NOMO-1 treated with dmso at 0.1 percent for 144 hours (cell line): ENCODE data around the gene FAM200B.

Source experiments
- DNase-seq: peaks from one replicate; lab custom pipeline; 2025; ENCODE audit not compliant: unreplicated experiment; lab: John Stamatoyannopoulos, UW

FAM200B gene

GRCh38 chr4:15668566-15669435 is 12.8 kb upstream of the FAM200B start:
- no peak for DNase-seq

- DNase-seq: no peak
Observed at GRCh38 chr4:15670576-15670975, 11.1 kb upstream of the FAM200B start.

GRCh38 chr4:15672101-15672500 is 9.5 kb upstream of the FAM200B start:
- DNase-seq: no peak

GRCh38 chr4:15673337-15673736 is 8.3 kb upstream of the FAM200B start:
- DNase-seq: no peak

- DNase-seq: no peak
Observed at GRCh38 chr4:15674046-15674445, 7.6 kb upstream of the FAM200B start.

GRCh38 chr4:15674926-15675325 is 6.7 kb upstream of the FAM200B start:
- no peak for DNase-seq

GRCh38 chr4:15675356-15675755 is 6.3 kb upstream of the FAM200B start:
- DNase-seq: peak; percentile 42

- DNase-seq: no peak
Observed at GRCh38 chr4:15676039-15676438, 5.6 kb upstream of the FAM200B start.

- no peak for DNase-seq
Observed at GRCh38 chr4:15676899-15677298, 4.7 kb upstream of the FAM200B start.

- DNase-seq: no peak
Observed at GRCh38 chr4:15677507-15677988, 4.1 kb upstream of the FAM200B start.

GRCh38 chr4:15681067-15681371 is 608 bp upstream of the FAM200B start:
- DNase-seq: no peak

- DNase-seq: no peak
Observed at GRCh38 chr4:15682242-15683142, 865 bp downstream of the FAM200B start.

- DNase-seq: no peak
Observed at GRCh38 chr4:15683143-15683495, 1.5 kb downstream of the FAM200B start.

- DNase-seq: no peak
Observed at GRCh38 chr4:15684498-15684897, 2.9 kb downstream of the FAM200B start.

GRCh38 chr4:15688051-15688450 is 6.4 kb downstream of the FAM200B start:
- no peak for DNase-seq

- DNase-seq: peak; percentile 55
Observed at GRCh38 chr4:15689540-15689939, 7.9 kb downstream of the FAM200B start.

GRCh38 chr4:15690020-15690809 is 8.6 kb downstream of the FAM200B start:
- DNase-seq: peak; percentile 31

GRCh38 chr4:15691346-15692135 is 9.9 kb downstream of the FAM200B start:
- DNase-seq: no peak

GRCh38 chr4:15692602-15693001 is 11.0 kb downstream of the FAM200B start:
- DNase-seq: no peak

GRCh38 chr4:15694431-15694830 is 12.8 kb downstream of the FAM200B start:
- no peak for DNase-seq
